Endometrial microvascular endothelial cells (primary cell): ENCODE measurements around the gene HSPBP1. TPM values are rescaled to one million over a fixed set of nuclear protein-coding genes. Genes with fewer than 3 reads are reported as not detected.
"Not testable (repeated sequence)": the region's sequence is repeated elsewhere in the genome, so short reads cannot be mapped to it uniquely, and the experiment has no call there.

ENCODE experiments used
- in situ Hi-C: cut with HindIII; loops from 2 replicates; pipeline ENCODE4 v1.10.0; 2017; ENCODE audit warnings: low sequenced_read_pairs, low pct_unique_long_range_greater_than_20kb; ENCODE audit errors: inconsistent ontology term
- total RNA-seq: library from RNA; depleted of rRNA; stranded (reverse); fragments of >200 nt; gene quantifications from one replicate; pipeline ENCODE4 v1.2.3, GENCODE V29; 2015; ENCODE audit errors: inconsistent ontology term

The HSPBP1 gene
- total RNA-seq, 1 donor from 2014 or later, result 26.7 TPM

DNA sequence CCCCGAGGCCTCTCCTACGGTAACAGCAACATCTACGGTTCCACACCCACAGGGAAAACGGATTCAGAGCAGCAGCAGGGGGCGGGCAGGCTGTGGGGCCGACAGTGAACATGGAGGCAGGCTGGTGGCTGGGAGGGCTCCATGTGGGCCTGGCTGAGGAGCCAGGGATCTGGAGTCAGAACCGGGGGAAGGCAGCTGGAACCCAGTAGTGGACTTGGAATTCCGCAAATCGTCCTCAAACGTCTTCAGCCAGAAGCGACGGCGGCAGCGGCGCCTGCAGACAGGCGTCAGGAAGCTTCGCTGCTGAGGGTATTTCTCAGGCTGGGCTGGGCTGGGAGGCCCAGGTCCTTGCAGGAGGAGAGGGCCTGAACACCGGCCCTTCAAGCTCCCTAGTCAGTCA, 53.1 kb downstream of the HSPBP1 start:
- in situ Hi-C loops, result no loop called here

DNA sequence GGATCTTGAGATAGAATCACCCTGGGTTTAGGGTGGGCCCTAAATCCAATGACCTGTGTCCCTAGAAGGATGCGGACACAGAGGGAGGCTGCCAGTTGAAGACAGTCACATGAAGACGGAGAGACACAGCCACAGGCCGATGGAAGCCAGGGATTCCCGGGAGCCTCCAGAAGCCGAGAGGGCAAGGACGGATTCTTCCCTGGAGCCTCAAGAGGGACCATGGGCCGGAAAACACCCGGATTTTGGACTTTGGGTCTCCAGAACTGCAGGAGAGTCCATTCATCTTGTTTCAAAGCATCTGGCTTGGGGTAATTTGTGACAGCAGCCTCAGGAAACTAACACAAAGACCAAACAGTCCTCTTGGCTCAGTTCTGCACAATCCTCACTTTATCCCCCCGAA, 53.6 kb downstream of the HSPBP1 start:
- in situ Hi-C loops, result no loop called here

DNA sequence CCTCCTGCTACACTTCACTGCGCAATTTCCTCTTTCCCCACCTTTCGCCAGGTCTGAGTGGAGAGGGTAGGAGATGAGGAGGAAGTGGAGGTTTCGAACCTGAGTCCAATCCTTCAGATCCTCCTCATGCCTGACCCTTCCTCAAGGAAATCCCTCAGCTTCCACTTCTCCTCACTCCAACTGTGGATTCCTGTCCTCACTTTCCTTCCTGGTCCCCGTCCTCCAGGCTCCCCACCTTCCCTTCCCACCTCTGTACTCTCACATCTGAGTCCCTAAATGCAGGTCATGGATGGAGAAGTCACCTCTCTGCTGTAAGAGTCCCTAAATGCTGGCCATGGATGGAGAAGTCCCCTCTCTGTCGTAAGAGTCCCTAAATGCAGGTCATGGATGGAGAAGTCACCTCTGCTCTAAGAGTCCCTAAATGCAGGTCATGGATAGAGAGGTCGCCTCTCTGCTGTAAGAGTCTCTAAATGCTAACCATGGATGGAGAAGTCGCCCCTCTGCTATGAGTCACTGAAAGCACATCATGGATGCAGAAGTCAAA, 54.4 kb downstream of the HSPBP1 start:
- in situ Hi-C loops, result no loop called here

DNA sequence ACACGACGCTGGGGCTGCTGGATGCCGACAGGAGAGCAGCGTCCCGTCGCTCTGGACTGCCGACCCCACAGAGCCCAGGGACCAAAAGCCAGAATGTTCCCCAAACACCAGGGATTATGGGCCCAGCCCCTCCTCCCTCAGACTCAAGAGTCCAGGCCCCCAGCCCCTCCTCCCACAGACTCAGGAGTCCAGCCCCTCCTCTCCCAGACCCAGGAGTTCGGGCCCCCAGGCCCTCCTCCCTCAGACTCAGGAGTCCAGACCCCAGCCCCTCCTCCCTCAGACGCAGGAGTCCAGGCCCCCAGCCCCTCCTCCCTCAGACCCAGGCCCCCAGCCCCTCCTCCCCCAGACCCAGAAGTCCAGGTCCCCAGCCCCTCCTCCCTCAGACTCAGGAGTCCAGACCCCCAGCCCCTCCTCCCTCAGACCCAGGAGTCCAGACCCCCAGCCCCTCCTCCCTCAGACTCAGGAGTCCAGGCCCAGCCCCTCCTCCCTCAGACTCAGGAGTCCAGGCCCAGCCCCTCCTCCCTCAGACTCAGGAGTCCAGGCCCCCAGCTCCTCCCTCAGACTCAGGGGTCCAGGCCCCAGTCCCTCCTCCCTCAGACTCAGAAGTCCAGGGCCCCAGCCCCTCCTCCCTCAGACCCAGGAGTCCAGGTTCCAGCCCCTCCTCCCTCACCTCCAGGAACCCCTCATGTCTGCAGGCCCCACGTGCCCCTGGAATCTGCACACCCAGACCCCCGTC, 55.1 kb downstream of the HSPBP1 start:
- in situ Hi-C loops, result not testable (repeated sequence)

GRCh38 chr19:55224038-55224665, 55.8 kb downstream of the HSPBP1 start:
- in situ Hi-C loops, result no loop called here

GRCh38 chr19:55223291-55224037, 56.4 kb downstream of the HSPBP1 start:
- in situ Hi-C loops, result no loop called here

DNA sequence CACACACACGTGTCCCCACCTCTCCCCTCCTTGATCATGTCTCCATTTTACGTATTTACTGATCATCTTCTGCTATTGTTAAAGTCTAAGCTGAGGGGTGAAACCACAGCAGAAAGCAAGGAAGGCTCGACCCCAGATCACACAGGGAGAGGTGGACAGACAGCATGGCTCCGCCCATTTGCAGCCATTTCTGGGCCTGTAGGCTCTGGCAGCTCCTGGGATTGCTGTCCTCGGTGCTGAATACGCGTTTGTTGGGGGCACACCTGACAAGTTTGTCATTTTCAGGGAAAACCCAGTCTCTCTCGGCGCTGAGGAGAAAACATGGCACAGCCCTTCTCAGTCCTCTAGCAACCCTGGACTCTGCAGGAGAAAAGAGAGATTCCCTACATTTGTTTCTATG, 59.4 kb downstream of the HSPBP1 start:
- in situ Hi-C loops, result no loop called here

DNA sequence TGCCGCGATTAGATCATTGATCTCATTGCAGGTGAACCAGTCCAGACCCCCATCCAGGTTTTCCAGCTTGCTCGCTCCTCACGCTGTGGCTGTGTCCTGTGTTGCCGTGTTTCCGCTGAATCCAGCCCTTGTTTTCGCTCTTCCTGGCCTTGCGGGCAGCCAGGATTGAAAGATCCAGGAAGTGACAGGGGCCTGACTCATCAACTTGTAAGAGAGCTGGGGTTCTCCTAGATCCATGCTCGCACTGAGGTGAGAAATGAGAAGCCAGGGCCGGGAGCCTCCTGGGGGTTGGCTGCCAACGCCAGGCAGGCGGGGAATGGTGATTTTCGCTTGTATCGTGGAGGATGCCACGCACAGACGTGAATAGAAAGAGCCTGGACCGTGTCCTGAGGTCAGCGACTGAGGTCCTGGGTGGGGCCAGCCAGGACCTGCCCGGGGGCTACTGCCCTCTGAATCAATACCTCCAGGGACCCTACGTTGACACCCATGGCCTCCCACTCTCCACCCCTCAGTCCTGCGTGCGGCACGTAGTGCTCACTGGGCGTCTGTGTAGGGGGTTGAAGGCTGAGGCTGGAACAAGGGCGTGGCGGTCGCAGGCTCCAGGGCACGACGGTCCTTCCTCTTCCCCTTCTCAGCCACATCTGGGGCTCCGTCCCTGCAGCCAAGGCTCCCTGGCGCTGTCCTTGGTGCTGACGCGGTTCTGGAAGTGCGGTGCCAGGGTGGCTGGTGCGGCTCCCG, 63.3 kb downstream of the HSPBP1 start:
- in situ Hi-C loops, result no loop called here

DNA sequence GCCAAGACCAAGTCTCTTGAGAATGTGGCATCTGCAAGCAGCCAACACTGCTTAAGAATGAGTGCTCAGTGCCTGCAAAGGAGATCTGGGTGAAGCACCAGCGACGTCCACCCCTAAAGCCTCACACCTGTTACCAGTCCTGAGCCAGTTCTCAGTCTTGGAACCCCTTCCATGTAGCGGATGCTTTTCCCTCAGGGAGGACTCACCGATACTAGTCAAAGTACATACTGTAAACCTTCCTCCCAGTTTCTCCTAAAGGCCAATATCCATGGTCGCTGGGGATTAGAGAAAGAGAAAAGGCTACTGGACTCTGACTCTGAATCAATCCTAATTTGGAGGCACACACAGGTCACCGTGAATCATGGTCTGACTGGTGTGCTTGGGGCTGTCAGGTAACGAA, 66.4 kb downstream of the HSPBP1 start:
- in situ Hi-C loops, result no loop called here

DNA sequence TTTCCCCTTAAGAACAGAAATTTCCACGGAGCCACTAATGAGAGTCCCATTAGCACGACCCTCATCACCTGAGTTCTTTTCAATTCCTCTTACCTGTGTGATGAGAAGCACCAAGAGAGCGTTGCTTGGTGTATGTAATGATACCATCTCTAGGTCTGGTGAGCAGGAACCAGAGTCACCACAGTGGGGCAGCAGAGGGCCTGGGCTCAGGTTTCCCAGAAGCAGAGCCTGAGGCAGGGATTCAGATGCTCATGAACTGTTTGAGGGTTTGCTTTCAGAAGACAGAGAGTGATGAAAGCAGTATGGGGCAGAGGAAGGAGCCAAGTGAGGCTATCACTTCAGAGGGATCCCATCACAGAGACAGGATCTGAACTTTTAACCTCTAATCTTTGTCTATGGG, 67.5 kb downstream of the HSPBP1 start:
- in situ Hi-C loops, result no loop called here

Other genes with a start within 250 kb of the HSPBP1 start
- gene GP6, start 241.8 kb downstream of the HSPBP1 start, total RNA-seq, result not detected
- 9.8 TPM for gene RDH13, start 217.0 kb downstream of the HSPBP1 start, total RNA-seq
- gene EPS8L1, start 204.2 kb downstream of the HSPBP1 start, total RNA-seq, result 4.7 TPM
- 81.4 TPM for gene PPP1R12C, start 162.5 kb downstream of the HSPBP1 start, total RNA-seq
- not detected for gene TNNT1, start 130.9 kb downstream of the HSPBP1 start, total RNA-seq
- gene TNNI3, start 122.4 kb downstream of the HSPBP1 start, total RNA-seq, result not detected
- not detected for gene DNAAF3, start 113.5 kb downstream of the HSPBP1 start, total RNA-seq
- not detected for gene SYT5, start 99.8 kb downstream of the HSPBP1 start, total RNA-seq
- 1.9 TPM for gene PTPRH, start 70.6 kb downstream of the HSPBP1 start, total RNA-seq
- gene TMEM86B, start 51.3 kb downstream of the HSPBP1 start, total RNA-seq, result 1.1 TPM
- gene PPP6R1, start 21.1 kb downstream of the HSPBP1 start, total RNA-seq, result 63.8 TPM
- 1.1 TPM for gene BRSK1, start 3.9 kb upstream of the HSPBP1 start, total RNA-seq
- gene TMEM150B, start 45.2 kb upstream of the HSPBP1 start, total RNA-seq, result not detected
- gene KMT5C, start 59.8 kb upstream of the HSPBP1 start, total RNA-seq, result 4.3 TPM
- gene COX6B2, start 74.6 kb upstream of the HSPBP1 start, total RNA-seq, result not detected
- gene GARIN5B, start 83.2 kb upstream of the HSPBP1 start, total RNA-seq, result not detected
- not detected for gene IL11, start 90.4 kb upstream of the HSPBP1 start, total RNA-seq
- gene TMEM190, start 96.7 kb upstream of the HSPBP1 start, total RNA-seq, result not detected
- not detected for gene TMEM238, start 104.2 kb upstream of the HSPBP1 start, total RNA-seq
- gene RPL28, start 105.8 kb upstream of the HSPBP1 start, total RNA-seq, result 298 TPM
- 101 TPM for gene UBE2S, start 127.7 kb upstream of the HSPBP1 start, total RNA-seq
- gene SHISA7, start 163.2 kb upstream of the HSPBP1 start, total RNA-seq, result not detected
- gene ISOC2, start 181.5 kb upstream of the HSPBP1 start, total RNA-seq, result 58.8 TPM
- not detected for gene C19orf85, start 184.6 kb upstream of the HSPBP1 start, total RNA-seq
- 4.6 TPM for gene ZNF628, start 196.5 kb upstream of the HSPBP1 start, total RNA-seq
- 8.5 TPM for gene NAT14, start 205.1 kb upstream of the HSPBP1 start, total RNA-seq
- gene SSC5D, start 208.3 kb upstream of the HSPBP1 start, total RNA-seq, result 1.1 TPM